Retinal pigment epithelial cell (primary cell): ENCODE data around the gene SDK1.

Source experiments
- DNase-seq: peaks from one replicate; pipeline ENCODE4 v3.0.0-alpha.2; 2010; ENCODE audit warnings: low read depth
- H3K4me3 ChIP-seq: 2 replicates; pipeline ENCODE4 v1.5.1; 2011; ENCODE audit warnings: mild to moderate bottlenecking, low read length, control low read depth, moderate library complexity
- TF ChIP-seq, protein P1 (sequence below): conservative IDR thresholded peaks from 2 replicates; pipeline ENCODE4 v1.5.1; 2011; ENCODE audit warnings: low read depth, low read length, control low read depth, inconsistent platforms

Gene SDK1

DNA sequence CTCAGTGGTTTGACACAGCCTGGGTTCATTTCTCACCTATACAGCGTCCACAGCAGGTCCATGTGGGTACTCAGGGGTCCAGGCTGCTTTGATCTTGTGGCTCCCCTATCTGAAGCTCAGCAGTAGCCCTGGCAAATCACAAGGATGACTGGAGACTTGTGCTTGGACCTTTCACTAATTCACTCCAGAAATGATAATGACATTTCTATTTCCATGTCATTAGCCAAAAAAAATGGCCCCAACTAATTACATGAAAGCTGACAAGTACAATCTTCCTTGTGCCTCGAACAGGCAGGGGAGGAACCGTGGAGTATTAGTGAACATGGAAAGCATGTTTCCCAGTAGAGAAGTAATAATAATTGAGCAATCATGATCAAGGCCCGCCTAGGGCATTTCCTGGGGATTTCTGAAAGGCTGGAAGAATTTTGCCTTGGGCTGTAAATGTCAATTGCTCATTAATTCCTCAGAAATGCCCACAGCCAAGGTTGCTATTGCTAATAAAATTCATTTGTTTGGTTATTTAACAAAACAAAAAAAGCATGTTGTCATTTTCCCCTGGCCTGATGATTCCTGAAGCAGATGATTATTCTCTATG, 586.1 kb downstream of the SDK1 start:
- no peak overlapping the region for H3K4me3 ChIP-seq
- DNase-seq: no peak
- TF ChIP-seq, protein P1, sequence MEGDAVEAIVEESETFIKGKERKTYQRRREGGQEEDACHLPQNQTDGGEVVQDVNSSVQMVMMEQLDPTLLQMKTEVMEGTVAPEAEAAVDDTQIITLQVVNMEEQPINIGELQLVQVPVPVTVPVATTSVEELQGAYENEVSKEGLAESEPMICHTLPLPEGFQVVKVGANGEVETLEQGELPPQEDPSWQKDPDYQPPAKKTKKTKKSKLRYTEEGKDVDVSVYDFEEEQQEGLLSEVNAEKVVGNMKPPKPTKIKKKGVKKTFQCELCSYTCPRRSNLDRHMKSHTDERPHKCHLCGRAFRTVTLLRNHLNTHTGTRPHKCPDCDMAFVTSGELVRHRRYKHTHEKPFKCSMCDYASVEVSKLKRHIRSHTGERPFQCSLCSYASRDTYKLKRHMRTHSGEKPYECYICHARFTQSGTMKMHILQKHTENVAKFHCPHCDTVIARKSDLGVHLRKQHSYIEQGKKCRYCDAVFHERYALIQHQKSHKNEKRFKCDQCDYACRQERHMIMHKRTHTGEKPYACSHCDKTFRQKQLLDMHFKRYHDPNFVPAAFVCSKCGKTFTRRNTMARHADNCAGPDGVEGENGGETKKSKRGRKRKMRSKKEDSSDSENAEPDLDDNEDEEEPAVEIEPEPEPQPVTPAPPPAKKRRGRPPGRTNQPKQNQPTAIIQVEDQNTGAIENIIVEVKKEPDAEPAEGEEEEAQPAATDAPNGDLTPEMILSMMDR: no peak

DNA sequence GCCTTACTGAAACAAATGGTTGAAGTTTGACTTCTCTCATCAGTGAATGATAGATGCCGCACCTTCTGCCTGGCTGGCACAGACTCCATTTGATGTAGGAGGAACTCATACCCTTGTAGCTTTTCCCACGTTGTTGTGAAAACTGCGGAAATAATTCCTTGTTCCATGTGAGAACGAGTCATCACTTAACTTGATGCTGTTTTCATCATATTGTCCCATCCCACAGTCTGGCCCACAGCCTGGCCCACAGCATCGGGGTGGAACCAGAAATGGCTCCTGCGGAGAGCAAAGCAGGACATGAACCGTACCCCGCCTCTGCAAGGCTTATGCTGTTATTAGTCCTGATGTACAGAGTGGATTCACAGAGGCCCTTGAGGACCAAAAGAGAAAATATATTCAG, 587.0 kb downstream of the SDK1 start:
- H3K4me3 ChIP-seq: no peak overlapping the region
- peak; percentile 46 for DNase-seq
- TF ChIP-seq, protein P1: no peak

DNA sequence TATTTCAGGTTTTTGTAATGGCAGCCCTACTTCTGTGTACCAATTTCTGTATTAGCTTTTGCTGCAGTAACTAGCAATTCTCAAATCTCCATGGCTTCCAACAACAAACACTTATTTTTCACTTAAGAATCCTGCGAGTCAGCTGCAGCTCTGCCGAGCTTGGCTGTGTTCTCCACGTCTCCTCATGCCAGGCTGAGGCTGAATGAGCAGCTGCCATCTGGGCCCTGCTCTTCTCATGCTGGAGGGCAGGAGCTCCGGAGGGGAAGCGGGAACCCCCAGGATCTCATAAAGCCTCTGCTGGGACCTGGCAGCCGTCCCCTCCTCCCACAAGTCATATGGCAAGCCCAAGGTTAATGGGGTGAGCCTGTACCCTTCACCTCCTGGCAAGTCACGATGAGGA, 591.1 kb downstream of the SDK1 start:
- no peak for DNase-seq
- TF ChIP-seq, protein P1: no peak
- no peak overlapping the region for H3K4me3 ChIP-seq

DNA sequence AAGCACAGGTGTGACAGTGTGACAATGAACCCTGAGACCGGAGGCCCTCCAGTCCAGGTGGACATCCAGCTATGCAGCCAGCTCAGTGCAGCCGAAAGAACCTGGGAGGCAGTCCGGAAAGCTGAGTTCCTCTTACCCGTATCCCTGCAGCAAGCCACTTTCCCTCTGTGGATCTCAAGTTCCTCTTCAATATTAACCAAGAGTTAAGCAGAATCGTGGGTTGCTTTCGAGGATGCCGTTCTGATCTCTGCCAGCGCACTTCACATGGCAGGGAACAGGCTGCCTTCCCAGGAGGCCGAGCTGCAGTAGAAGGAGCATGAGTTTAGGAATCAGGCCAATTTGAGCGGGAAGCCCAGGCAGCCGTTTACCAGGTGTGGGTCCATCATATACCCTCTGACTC, 591.6 kb downstream of the SDK1 start:
- DNase-seq: no peak
- TF ChIP-seq, protein P1: no peak
- no peak overlapping the region for H3K4me3 ChIP-seq

DNA sequence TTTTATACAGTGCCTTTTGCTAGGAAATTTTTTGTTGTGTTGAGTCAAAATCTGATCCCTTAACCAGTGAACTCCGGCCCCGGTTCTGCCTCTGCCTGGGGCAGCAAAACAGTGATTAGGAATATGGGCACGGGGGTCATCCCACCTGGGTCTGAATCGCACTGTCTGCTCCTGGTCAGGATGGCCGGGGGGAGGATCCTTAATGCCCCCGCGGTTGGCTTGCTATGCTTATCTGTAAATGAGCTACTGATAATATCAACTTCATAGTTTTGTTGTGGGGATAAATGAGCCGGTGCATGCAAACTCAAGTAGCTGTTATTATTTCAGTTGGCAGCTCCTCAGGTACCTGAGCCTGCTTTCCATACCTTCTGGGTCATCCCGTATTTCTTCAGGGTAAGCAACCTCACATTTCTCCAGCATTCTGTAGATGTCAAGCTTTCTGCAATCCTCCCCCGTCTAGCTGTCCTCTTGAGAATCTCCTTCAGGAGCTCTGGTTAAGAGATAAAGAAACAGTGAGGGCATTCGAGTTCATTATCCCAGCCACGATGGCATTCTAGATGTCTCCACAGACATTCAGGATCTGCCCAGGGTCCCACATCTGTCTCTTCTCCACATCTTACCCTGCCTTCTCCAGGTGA, 592.2 kb downstream of the SDK1 start:
- no peak for DNase-seq
- TF ChIP-seq, protein P1: no peak
- no peak overlapping the region for H3K4me3 ChIP-seq

DNA sequence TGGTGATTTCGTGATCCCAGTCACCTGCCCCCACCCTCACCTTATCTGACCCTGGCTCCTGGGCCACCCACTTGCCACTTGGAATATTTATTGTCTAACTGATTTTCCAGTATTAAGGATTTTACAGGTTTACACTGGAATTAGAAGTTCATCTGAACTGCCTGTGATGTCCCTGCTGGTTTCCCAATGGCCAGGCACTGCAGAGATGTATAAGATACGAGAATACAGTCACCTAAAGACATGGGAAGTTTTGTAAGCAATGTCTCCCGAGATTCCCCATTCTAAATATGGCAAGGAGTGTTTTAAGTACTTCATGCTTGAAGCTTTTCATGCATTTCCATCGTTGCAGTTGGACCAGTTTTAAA, 592.7 kb downstream of the SDK1 start:
- TF ChIP-seq, protein P1: no peak
- DNase-seq: no peak

DNA sequence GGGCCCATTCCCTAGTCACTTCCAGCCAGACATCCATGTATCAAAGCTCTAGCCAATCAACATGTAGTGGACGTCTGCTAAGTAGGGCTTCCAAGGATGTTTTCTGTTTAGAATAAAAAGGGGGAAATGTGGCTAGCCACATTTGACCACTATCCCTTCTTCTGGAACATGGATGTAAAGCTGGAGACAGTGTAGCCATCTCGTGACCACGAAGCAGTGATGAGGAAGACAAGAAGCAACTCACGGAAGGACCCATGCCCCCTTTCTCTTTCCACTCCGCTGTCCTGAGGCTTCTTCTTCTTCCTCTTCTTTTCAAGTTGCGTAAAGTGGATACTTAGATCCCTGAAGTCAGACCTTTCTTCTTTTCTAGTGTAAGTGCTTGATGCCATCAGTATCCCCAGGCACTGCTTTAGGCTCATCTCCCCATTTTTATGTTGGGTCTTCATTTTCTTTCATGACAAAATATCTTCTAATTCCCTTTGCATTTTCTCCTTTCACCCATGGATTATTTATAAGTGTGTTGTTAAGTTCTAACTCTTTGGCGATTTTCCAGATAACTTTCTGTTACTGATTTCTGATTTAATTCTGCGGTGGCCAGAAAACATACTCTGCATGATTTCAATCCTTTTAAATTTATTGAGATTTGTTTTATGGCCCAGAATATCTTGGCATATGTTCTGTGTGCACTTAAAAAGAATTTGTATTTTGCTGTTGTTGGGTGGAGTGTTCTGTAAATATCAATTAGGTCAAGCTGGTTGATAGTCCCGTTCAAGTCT, 594.5 kb downstream of the SDK1 start:
- H3K4me3 ChIP-seq: no peak overlapping the region
- DNase-seq: no peak
- TF ChIP-seq, protein P1: no peak

More for the DNA sequence above, 592.7 kb downstream of the SDK1 start:
- H3K4me3 ChIP-seq: no peak overlapping the region
